ENCODE measurements around the gene TEF.

TEF gene

DNA sequence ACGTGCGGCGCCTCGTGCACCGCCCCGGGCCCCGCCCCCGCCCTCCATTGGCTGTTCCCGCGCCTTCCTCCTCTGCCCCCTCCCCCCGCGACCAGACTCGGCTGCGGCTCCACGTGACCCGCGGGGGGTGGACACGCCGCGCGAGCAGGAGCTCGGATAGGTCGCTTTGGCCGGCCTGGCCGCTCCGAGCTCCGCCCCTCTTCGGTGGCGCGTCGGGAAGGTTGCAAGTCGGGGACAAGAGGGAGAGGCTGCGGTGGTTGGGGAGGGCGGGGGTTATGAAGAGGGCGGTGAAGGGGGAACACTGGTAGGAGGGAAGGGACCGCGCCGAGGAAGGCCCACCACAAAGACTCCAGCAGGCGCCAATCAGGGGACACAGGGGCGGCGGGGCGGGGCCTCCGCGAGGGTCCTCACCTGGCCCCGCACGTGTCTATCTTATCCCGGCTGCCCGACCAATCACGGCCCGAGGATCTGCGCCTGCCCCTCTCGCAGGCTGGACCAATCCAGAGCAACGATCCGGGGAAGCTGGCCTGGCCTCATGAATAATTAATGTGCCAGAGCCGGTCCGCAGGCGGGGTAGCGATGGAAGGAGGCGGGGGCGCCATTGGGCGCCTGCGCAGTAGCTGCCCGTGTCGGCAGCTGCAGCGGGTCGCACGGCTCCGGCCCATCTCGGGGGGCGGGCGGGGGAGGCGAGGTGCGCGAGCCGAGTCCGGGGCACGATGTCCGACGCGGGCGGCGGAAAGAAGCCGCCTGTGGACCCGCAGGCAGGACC, at the start of gene TEF:
TSS of gene TEF (plus strand) at position 614 of the 769 bp plus-strand sequence. CDS start at position 717, 103 bp downstream.
- DNase-seq (ENCODE audit: low read depth in 2 of 2), result peak; percentile 94 to 97

GRCh38 chr22:41332217-41332939, 49.4 kb upstream of the TEF start:
- DNase-seq (ENCODE audit: low read depth in 2 of 2), result no peak

- no peak for DNase-seq (ENCODE audit: low read depth in 2 of 2)
These were observed 47.9 kb upstream of the TEF start for GRCh38 chr22:41333806-41334205.

DNA sequence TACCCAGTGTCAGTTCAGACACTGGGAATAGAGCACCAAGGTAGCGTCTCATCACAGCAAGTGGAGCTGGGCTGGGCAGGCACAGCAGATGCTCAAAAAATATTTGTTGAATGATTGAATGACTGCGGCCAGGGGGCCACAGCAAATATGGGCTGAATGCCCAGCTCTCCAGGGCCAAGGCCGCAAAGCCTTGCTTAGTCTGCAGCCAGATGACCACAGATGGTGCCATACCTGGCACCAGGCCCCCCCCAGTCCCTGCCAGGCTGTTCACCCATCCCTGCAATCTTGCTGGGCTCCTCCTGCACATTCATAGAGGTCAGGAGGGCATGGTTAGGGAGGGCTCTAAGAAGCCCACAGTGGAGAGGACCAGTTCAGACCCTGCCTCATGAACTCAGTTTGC, 47.5 kb upstream of the TEF start:
- DNase-seq (ENCODE audit: low read depth in 2 of 2), result no peak

GRCh38 chr22:41334951-41335635, 46.6 kb upstream of the TEF start:
- DNase-seq (ENCODE audit: low read depth in 2 of 2), result no peak

- no peak for DNase-seq (ENCODE audit: low read depth in 2 of 2)
These were observed 43.0 kb upstream of the TEF start for GRCh38 chr22:41338614-41339212.

GRCh38 chr22:41339823-41340222, 41.9 kb upstream of the TEF start:
- no peak for DNase-seq (ENCODE audit: low read depth in 2 of 2)

GRCh38 chr22:41340357-41340756, 41.4 kb upstream of the TEF start:
- DNase-seq (ENCODE audit: low read depth in 2 of 2), result no peak

DNA sequence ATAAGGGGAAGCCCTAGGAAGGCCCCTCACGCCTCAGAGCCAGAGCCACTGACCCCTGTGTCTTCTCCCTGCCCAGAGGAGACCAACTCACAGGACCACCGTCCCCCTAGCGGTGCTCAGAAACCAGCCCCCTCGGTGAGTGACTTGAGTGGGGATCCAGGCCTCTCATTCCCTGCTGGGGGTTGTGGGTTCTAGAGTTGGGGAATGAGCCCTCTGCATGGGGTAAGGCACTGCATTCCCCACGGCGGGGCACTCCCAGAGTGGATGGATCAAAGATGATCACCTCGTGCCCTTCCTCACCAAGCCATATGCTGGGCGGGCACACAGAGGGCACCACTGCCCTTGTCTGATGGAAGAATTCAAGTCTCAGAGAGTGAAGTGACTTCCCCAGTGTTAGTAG, 40.7 kb upstream of the TEF start:
- no peak for DNase-seq (ENCODE audit: low read depth in 2 of 2)

DNA sequence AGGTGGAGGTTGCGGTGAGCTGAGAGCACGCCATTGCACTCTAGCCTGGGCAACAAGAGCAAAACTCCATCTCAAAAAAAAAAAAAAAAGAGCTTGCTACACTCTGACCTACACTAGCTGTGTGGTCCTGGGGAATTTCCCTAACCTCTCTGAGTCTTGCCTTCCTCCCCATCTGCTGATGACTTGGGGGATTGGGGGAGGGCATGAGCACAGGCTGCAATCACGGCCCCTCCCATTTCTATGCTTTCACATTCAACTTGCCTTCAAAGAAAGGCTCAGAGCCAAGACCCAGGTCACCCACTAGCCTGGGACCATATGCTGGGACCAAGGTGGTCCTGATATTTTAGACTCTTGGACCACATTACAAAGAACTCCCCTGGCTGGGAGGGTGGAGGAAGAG, 39.8 kb upstream of the TEF start:
- DNase-seq (ENCODE audit: low read depth in 2 of 2), result no peak

GRCh38 chr22:41343300-41343699, 38.4 kb upstream of the TEF start:
- no peak for DNase-seq (ENCODE audit: low read depth in 2 of 2)

GRCh38 chr22:41343717-41344116, 38.0 kb upstream of the TEF start:
- no peak for DNase-seq (ENCODE audit: low read depth in 2 of 2)

DNA sequence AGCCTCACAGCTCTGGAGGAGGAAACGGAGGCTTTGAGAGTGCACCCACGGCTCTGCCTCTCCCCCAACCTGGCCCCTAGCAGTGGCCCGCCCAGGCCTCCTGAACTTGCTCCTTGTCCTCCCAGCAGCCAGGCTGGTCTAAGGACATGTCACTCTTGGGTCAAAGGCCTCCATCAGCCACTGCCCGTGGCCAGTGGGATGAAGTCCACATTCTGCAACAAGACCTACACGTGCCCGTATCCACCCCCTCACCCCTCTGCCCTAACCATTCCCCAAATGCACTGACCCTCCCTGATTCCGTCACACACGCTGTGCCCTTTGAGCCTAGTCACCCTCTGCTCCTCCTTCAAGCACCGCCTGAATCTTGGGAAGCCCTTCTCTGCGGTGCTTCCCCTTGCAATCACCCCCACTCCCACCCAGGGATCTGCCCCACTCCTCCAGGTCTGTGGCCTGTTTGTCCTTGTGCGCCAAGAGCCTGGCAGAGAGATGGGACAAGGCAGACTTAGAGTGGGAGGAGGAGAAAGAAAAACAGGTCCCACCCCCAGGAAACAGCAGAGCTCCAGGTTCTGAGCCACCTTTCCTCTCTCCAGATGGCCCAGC, 37.5 kb upstream of the TEF start:
- no peak for DNase-seq (ENCODE audit: low read depth in 2 of 2)

- DNase-seq (ENCODE audit: low read depth in 2 of 2), result no peak
These were observed 35.9 kb upstream of the TEF start for GRCh38 chr22:41345807-41346335.

DNA sequence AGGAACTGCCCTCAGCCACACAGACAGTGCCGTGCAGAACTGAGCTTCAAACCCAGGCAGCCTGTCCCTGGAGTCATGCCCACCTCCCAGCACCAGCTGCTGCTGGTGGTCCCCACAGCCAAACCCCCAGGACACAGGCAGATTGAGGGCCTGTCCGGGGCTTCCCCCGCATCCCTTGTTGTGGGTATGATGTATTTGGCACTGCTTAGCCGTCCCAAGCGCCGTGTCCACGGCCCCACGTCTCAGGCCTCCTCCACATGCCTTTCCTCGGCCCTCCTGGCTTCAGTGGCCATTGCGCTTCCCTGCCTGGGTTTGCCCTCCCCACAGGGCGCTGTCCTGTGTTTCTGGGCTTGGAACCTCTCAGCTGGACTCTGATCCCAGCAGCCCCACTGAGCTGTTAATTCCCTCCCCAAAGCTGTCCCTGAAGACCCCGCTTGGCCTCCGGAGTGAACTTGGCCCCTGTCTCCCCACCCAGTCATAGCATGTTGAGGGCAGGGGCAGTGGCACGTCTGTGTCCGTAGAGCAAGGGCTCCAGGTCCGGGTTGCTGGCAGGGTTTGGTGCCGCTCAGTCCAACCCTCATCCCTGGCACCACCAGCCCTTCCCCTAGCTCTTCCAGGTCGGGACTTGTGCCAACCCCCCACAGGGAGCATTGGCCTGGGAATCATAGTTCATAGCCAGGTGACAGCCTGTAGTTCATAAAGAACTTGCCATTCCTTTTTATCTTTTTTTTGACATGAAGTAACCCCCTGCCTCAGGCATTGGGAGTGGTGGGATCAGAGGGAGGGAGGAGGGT, 34.5 kb upstream of the TEF start:
- no peak for DNase-seq (ENCODE audit: low read depth in 2 of 2)

DNA sequence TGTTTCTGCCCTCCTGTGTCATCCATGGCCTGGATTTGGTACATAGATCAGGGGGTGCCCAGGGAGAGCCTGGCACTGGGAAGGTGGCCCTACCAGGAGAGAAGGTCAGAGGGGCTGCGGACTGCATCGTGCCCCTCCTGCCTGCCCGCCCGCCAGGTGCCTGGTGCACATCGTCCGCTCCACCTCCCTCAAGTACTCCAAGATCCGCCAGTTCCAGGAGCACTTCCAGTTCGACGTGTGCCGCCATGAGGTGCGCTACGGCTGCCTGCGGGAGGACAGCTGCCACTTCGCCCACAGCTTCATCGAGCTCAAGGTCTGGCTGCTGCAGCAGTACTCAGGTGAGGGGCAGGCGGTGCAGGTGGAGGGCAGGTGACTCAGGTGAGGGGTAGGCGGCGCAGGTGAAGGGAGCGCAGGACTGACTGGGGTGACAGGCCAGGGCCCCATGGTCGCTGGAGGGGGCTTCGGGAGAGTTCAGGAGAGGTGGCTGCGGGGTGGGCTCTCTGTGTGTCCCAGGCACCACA, 32.7 kb upstream of the TEF start:
- no peak for DNase-seq (ENCODE audit: low read depth in 2 of 2)

GRCh38 chr22:41350087-41350486, 31.7 kb upstream of the TEF start:
- no peak for DNase-seq (ENCODE audit: low read depth in 2 of 2)

GRCh38 chr22:41351011-41351410, 30.7 kb upstream of the TEF start:
- DNase-seq (ENCODE audit: low read depth in 2 of 2), result no peak

DNA sequence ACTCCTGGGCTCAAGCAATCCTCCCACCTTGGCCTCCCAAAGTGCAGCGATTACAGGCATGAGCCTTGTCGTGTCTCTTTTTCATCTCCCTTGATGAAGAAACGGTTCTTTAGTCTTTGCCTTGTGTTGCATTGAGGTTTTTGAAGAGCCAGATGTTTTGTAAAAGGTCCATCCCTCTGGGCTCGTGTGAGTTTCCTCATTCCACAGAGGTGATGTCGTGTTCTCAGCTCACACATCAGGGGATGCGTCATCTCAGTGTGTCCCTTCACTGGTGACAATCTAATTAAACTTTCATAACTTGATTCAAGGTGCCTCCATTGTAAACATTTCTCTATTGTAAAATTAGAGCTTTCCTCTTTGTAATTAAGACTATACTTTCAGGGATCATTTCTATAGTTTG, 29.7 kb upstream of the TEF start:
- DNase-seq (ENCODE audit: low read depth in 2 of 2), result no peak

GRCh38 chr22:41353862-41354575, 27.7 kb upstream of the TEF start:
- no peak for DNase-seq (ENCODE audit: low read depth in 2 of 2)

All from activated CD4-positive, alpha-beta T cell treated with anti-CD3 and anti-CD28 coated beads for 24 hours (primary cell).